ENCODE measurements around the gene RAB36.

RAB36 gene

DNA sequence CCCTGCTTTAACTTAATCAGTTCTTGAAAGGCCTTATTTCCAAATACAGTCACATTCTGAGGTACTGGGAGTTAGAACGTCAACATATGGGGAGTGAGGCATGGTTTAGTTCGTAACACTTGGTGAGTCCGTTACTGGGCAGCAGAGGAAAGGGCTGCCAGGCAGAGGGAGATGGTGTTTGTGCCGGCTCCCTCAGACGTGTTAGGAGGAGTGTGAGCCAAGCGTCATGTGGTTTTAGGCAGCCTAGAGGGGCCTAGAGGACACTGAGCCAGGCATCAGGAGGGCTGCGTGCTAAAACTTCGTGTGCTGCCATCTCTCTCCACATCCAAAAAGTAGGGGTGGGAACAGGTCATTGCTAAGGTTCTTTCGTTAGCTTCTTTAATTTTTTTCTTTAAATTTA, 45.2 kb downstream of the RAB36 start:
- TF ChIP-seq YY1 (IDR thresholded peaks at IDR 0.05; ENCODE audit: insufficient read depth, insufficient read length) (no peak), SUZ12 (IDR thresholded peaks at IDR 0.05; ENCODE audit: extremely low read depth, insufficient read depth, insufficient read length) (no peak), ZNF274 (IDR thresholded peaks at IDR 0.05; ENCODE audit: low read depth, low read length) (no peak)
- peaks cover 6% of the 10 kb centered on the region for H3K4me1 ChIP-seq (ENCODE audit: insufficient read depth, insufficient read length)
- no peak overlapping the region for H3K9ac ChIP-seq (ENCODE audit: insufficient read length, low read depth)
- no peaks in the 10 kb centered on the region for H3K27me3 ChIP-seq (ENCODE audit: insufficient read depth, insufficient read length)
- no peaks in the 10 kb centered on the region for H3K9me3 ChIP-seq (ENCODE audit: insufficient read depth, low read length)
- no peak for DNase-seq (ENCODE audit: low read depth, low spot score)
- no peak overlapping the region for H3K4me3 ChIP-seq (ENCODE audit: insufficient read length, low read depth)
- H3K36me3 ChIP-seq (ENCODE audit: insufficient read depth, insufficient read length, low read length), result peaks cover 57% of the 10 kb centered on the region

GRCh38 chr22:23192133-23192532, 46.9 kb downstream of the RAB36 start:
- Histone ChIP-seq H3K9me3 (ENCODE audit: insufficient read depth, low read length) (no peaks in the 10 kb centered on the region), H3K9ac (ENCODE audit: insufficient read length, low read depth) (no peak overlapping the region), H3K36me3 (ENCODE audit: insufficient read depth, insufficient read length, low read length) (peaks cover 48% of the 10 kb centered on the region), H3K27me3 (ENCODE audit: insufficient read depth, insufficient read length) (no peaks in the 10 kb centered on the region), H3K4me3 (ENCODE audit: insufficient read length, low read depth) (no peak overlapping the region), H3K4me1 (ENCODE audit: insufficient read depth, insufficient read length) (peaks cover 4% of the 10 kb centered on the region)
- no peak for DNase-seq (ENCODE audit: low read depth, low spot score)
- no peak for TF ChIP-seq SUZ12 (IDR thresholded peaks at IDR 0.05; ENCODE audit: extremely low read depth, insufficient read depth, insufficient read length)
- no peak for TF ChIP-seq ZNF274 (IDR thresholded peaks at IDR 0.05; ENCODE audit: low read depth, low read length)
- no peak for TF ChIP-seq YY1 (IDR thresholded peaks at IDR 0.05; ENCODE audit: insufficient read depth, insufficient read length)

- Histone ChIP-seq H3K4me1 (ENCODE audit: insufficient read depth, insufficient read length) (peaks cover 4% of the 10 kb centered on the region), H3K36me3 (ENCODE audit: insufficient read depth, insufficient read length, low read length) (peaks cover 51% of the 10 kb centered on the region), H3K4me3 (ENCODE audit: insufficient read length, low read depth) (no peak overlapping the region), H3K27me3 (ENCODE audit: insufficient read depth, insufficient read length) (no peaks in the 10 kb centered on the region), H3K9ac (ENCODE audit: insufficient read length, low read depth) (no peak overlapping the region), H3K9me3 (ENCODE audit: insufficient read depth, low read length) (no peaks in the 10 kb centered on the region)
- no peak for TF ChIP-seq SUZ12 (IDR thresholded peaks at IDR 0.05; ENCODE audit: extremely low read depth, insufficient read depth, insufficient read length)
- no peak for TF ChIP-seq YY1 (IDR thresholded peaks at IDR 0.05; ENCODE audit: insufficient read depth, insufficient read length)
- no peak for TF ChIP-seq ZNF274 (IDR thresholded peaks at IDR 0.05; ENCODE audit: low read depth, low read length)
- no peak for DNase-seq (ENCODE audit: low read depth, low spot score)
These were observed 47.3 kb downstream of the RAB36 start for GRCh38 chr22:23192558-23192957.

- DNase-seq (ENCODE audit: low read depth, low spot score), result no peak
- Histone ChIP-seq H3K27me3 (ENCODE audit: insufficient read depth, insufficient read length) (no peaks in the 10 kb centered on the region), H3K36me3 (ENCODE audit: insufficient read depth, insufficient read length, low read length) (peaks cover 47% of the 10 kb centered on the region), H3K4me1 (ENCODE audit: insufficient read depth, insufficient read length) (peaks cover 2% of the 10 kb centered on the region), H3K9me3 (ENCODE audit: insufficient read depth, low read length) (no peaks in the 10 kb centered on the region), H3K4me3 (ENCODE audit: insufficient read length, low read depth) (no peak overlapping the region), H3K9ac (ENCODE audit: insufficient read length, low read depth) (no peak overlapping the region)
- TF ChIP-seq YY1 (IDR thresholded peaks at IDR 0.05; ENCODE audit: insufficient read depth, insufficient read length) (no peak), SUZ12 (IDR thresholded peaks at IDR 0.05; ENCODE audit: extremely low read depth, insufficient read depth, insufficient read length) (no peak), ZNF274 (IDR thresholded peaks at IDR 0.05; ENCODE audit: low read depth, low read length) (no peak)
These were observed 48.0 kb downstream of the RAB36 start for GRCh38 chr22:23193196-23193827.

DNA sequence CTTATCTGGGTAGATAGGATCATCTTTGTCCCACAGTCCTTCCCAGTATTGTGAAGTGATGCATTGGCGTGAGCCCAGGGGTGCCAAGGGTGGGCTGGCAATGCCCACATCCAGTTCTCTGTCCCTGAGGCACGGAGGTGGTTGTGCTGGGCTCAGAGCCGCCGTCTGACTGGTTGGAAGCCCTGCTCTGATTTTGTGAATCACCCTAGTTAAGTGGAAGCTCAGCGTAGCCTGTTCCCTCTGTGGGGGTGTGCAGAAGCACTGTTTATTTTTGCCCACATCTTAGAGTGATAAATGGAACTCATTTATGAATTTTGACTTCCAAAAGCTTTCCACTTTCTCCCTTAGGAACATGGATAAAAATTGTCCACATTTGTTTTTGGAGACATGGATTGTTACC, 48.6 kb downstream of the RAB36 start:
- peaks cover 2% of the 10 kb centered on the region for H3K4me1 ChIP-seq (ENCODE audit: insufficient read depth, insufficient read length)
- no peaks in the 10 kb centered on the region for H3K27me3 ChIP-seq (ENCODE audit: insufficient read depth, insufficient read length)
- no peak overlapping the region for H3K9ac ChIP-seq (ENCODE audit: insufficient read length, low read depth)
- H3K4me3 ChIP-seq (ENCODE audit: insufficient read length, low read depth), result no peak overlapping the region
- H3K36me3 ChIP-seq (ENCODE audit: insufficient read depth, insufficient read length, low read length), result peaks cover 48% of the 10 kb centered on the region
- H3K9me3 ChIP-seq (ENCODE audit: insufficient read depth, low read length), result no peaks in the 10 kb centered on the region
- no peak for DNase-seq (ENCODE audit: low read depth, low spot score)
- TF ChIP-seq ZNF274 (IDR thresholded peaks at IDR 0.05; ENCODE audit: low read depth, low read length), result no peak
- no peak for TF ChIP-seq SUZ12 (IDR thresholded peaks at IDR 0.05; ENCODE audit: extremely low read depth, insufficient read depth, insufficient read length)

GRCh38 chr22:23196165-23196564, 50.9 kb downstream of the RAB36 start:
- Histone ChIP-seq H3K36me3 (ENCODE audit: insufficient read depth, insufficient read length, low read length) (peaks cover 34% of the 10 kb centered on the region), H3K4me3 (ENCODE audit: insufficient read length, low read depth) (no peak overlapping the region), H3K9me3 (ENCODE audit: insufficient read depth, low read length) (no peaks in the 10 kb centered on the region), H3K9ac (ENCODE audit: insufficient read length, low read depth) (no peak overlapping the region), H3K27me3 (ENCODE audit: insufficient read depth, insufficient read length) (no peaks in the 10 kb centered on the region), H3K4me1 (ENCODE audit: insufficient read depth, insufficient read length) (peaks cover 2% of the 10 kb centered on the region)
- no peak for DNase-seq (ENCODE audit: low read depth, low spot score)
- TF ChIP-seq SUZ12 (IDR thresholded peaks at IDR 0.05; ENCODE audit: extremely low read depth, insufficient read depth, insufficient read length), result no peak
- no peak for TF ChIP-seq YY1 (IDR thresholded peaks at IDR 0.05; ENCODE audit: insufficient read depth, insufficient read length)

DNA sequence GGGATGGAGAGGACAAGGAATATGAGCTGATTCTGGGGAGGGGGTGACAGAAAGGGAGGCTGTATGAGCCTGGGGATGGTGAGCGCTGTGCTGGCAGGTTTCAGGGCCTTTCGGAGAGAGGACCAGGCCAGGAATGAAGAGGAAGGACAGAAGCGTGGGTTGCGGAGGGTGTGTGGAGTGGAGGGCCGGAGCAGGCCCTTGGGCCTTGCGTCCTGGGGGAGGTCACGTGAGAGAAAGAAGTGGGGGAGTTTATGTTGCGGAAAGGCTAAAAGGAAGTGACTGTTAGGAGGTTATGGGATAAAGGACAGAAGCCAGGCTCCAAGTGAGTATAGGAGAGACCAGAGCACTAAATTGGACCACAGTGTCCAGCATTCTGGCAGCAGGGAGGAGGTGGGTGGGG, 52.6 kb downstream of the RAB36 start:
- H3K27me3 ChIP-seq (ENCODE audit: insufficient read depth, insufficient read length), result no peaks in the 10 kb centered on the region
- TF ChIP-seq YY1 (IDR thresholded peaks at IDR 0.05; ENCODE audit: insufficient read depth, insufficient read length), result no peak
- no peak overlapping the region for H3K4me3 ChIP-seq (ENCODE audit: insufficient read length, low read depth)
- no peaks in the 10 kb centered on the region for H3K4me1 ChIP-seq (ENCODE audit: insufficient read depth, insufficient read length)
- H3K9me3 ChIP-seq (ENCODE audit: insufficient read depth, low read length), result no peaks in the 10 kb centered on the region
- DNase-seq (ENCODE audit: low read depth, low spot score), result no peak
- peaks cover 17% of the 10 kb centered on the region for H3K36me3 ChIP-seq (ENCODE audit: insufficient read depth, insufficient read length, low read length)
- no peak overlapping the region for H3K9ac ChIP-seq (ENCODE audit: insufficient read length, low read depth)

DNA sequence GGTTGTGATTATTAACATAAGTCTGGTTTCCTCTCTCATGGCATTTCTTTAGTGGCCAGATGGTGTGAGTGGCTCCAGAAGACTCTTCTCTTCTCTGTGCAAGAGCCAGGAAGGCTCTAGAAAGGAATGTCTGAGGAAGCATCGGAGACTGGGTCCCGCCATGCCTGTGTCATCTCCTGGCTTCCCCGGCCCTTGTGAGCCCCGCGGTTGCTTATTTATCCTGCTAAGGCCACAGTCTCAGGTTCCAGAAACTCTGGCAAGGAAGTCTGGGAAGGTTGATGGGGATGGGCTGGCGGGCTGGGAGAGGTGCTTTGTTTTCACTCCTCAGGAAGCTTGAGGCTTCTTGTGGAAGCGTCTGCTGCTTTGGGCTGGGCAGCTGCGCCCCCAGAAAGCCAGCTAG, 53.9 kb downstream of the RAB36 start:
- Histone ChIP-seq H3K4me1 (ENCODE audit: insufficient read depth, insufficient read length) (no peaks in the 10 kb centered on the region), H3K4me3 (ENCODE audit: insufficient read length, low read depth) (no peak overlapping the region), H3K27me3 (ENCODE audit: insufficient read depth, insufficient read length) (no peaks in the 10 kb centered on the region), H3K9me3 (ENCODE audit: insufficient read depth, low read length) (no peaks in the 10 kb centered on the region), H3K36me3 (ENCODE audit: insufficient read depth, insufficient read length, low read length) (peaks cover 20% of the 10 kb centered on the region), H3K9ac (ENCODE audit: insufficient read length, low read depth) (no peak overlapping the region)
- DNase-seq (ENCODE audit: low read depth, low spot score), result no peak
- no peak for TF ChIP-seq SUZ12 (IDR thresholded peaks at IDR 0.05; ENCODE audit: extremely low read depth, insufficient read depth, insufficient read length)
- no peak for TF ChIP-seq ZNF274 (IDR thresholded peaks at IDR 0.05; ENCODE audit: low read depth, low read length)
- TF ChIP-seq YY1 (IDR thresholded peaks at IDR 0.05; ENCODE audit: insufficient read depth, insufficient read length), result no peak

Measured in NT2/D1 (cell line).